GM12878 (cell line): ENCODE measurements around the gene KHK. TPM values are rescaled to one million over a fixed set of nuclear protein-coding genes. Genes with fewer than 3 reads are reported as not detected.

Experiments used
- ATAC-seq: fragments of 200-7000 bp; cut with Tn5 transposase; 3 replicates; pipeline ENCODE4 v1.9.1; 2020; ENCODE audit warnings: mild to moderate bottlenecking, moderate library complexity
- Bru-seq: library from RNA; stranded (reverse); fragments of 400-500 nt; gene quantifications from one replicate; lab custom pipeline; 2021; lab: Mats Ljungman, UMichigan
- BruChase-seq, 2 experiments: library from RNA; stranded (reverse); fragments of 400-500 nt; gene quantifications; one replicate each; lab custom pipeline; 2021; lab: Mats Ljungman, UMichigan
- BruUV-seq: library from RNA; stranded (reverse); fragments of 400-500 nt; replicated peaks from 2 replicates; lab custom pipeline; 2021; lab: Mats Ljungman, UMichigan
- CTCF ChIA-PET: fragments of 300-600 bp; sonication (Branson Sonifier 250); formaldehyde crosslinking; extraction: SDS; loops from one replicate; lab custom pipeline; 2021; ENCODE audit warnings: inconsistent platforms; lab: Yijun Ruan, JAX
- POLR2A ChIA-PET: fragments of 350-600 bp; formaldehyde crosslinking; extraction: SDS; loops from one replicate; lab custom pipeline; 2021; ENCODE audit warnings: inconsistent platforms; lab: Charles Lee
- RAD21 ChIA-PET: fragments of 300-600 bp; sonication (Branson Sonifier 250); formaldehyde crosslinking; loops from one replicate; lab custom pipeline; 2023; ENCODE audit warnings: antibody characterized with exemption; ENCODE audit not compliant: unreplicated experiment; lab: Charles Lee
- SMC1A ChIA-PET: fragments of 300-600 bp; sonication (Branson Sonifier 250); formaldehyde crosslinking; loops from one replicate; lab custom pipeline; 2023; ENCODE audit not compliant: unreplicated experiment, uncharacterized antibody; lab: Charles Lee
- DNase-seq: peaks from one replicate; pipeline ENCODE4 v3.0.0-alpha.2; 2011; ENCODE audit warnings: low read depth, low spot score
- FAIRE-seq: peaks from 3 replicates; lab custom pipeline; 2011; peaks lifted over from hg19 to GRCh38; lab: Jason Lieb, UNC
- H2AFZ ChIP-seq: 2 replicates; pipeline ENCODE4 v1.6.0; 2011; ENCODE audit warnings: low read depth, low read length, control low read depth; ENCODE audit not compliant: control insufficient read depth
- H3K27ac ChIP-seq: 2 replicates; pipeline ENCODE4 v1.5.1; 2011; ENCODE audit warnings: control low read depth; ENCODE audit not compliant: control insufficient read depth, insufficient read depth
- H3K27me3 ChIP-seq, 2 experiments: replicated peaks in 1 of 2; 2 replicates each; pipeline versions ENCODE4 v1.6.0 to v1.6.1; 2011; ENCODE audit warnings: low read length in 1 of 2; ENCODE audit not compliant: control insufficient read depth in 2 of 2, insufficient read depth in 2 of 2
- H3K36me3 ChIP-seq, 2 experiments: 2 replicates each; pipeline ENCODE4 v1.5.1; 2011; ENCODE audit warnings: low read length in 1 of 2; ENCODE audit not compliant: control insufficient read depth in 2 of 2, insufficient read depth in 2 of 2
- H3K4me1 ChIP-seq: 2 replicates; pipeline ENCODE4 v1.6.1; 2011; ENCODE audit warnings: mild to moderate bottlenecking, low read length, moderate library complexity, mixed read lengths; ENCODE audit not compliant: control insufficient read depth, insufficient read depth
- H3K4me2 ChIP-seq: 2 replicates; pipeline ENCODE4 v1.6.0; 2011; ENCODE audit warnings: control low read depth; ENCODE audit not compliant: control insufficient read depth, insufficient read depth
- H3K4me3 ChIP-seq: fragments of 200-600 bp; sonication (generic); 2 replicates; pipeline ENCODE4 v1.5.1; 2016
- H3K79me2 ChIP-seq: 2 replicates; pipeline ENCODE4 v1.6.0; 2011; ENCODE audit warnings: low read length; ENCODE audit not compliant: control insufficient read depth, insufficient read depth
- H3K9ac ChIP-seq: 2 replicates; pipeline ENCODE4 v1.8.0; 2011; ENCODE audit warnings: low read length, control low read depth, mixed read lengths; ENCODE audit not compliant: control insufficient read depth, insufficient read depth
- H3K9me3 ChIP-seq: replicated peaks from 3 replicates; pipeline ENCODE4 v1.5.1; 2011; ENCODE audit warnings: mild to moderate bottlenecking, low read length; ENCODE audit not compliant: control insufficient read depth, insufficient read depth
- H4K20me1 ChIP-seq: 2 replicates; pipeline ENCODE4 v1.6.0; 2011; ENCODE audit not compliant: control insufficient read depth, insufficient read depth
- ASH2L ChIP-seq: fragments of 300-600, 200-600 bp; sonication (generic); IDR thresholded peaks from 2 replicates; pipeline ENCODE4 v1.6.1; 2017; ENCODE audit warnings: low read depth, mild to moderate bottlenecking, borderline replicate concordance
- TCF12 ChIP-seq: IDR thresholded peaks from 2 replicates; pipeline ENCODE4 v1.6.1; 2011; ENCODE audit warnings: low read depth, mild to moderate bottlenecking, low read length
- TCF3 ChIP-seq: IDR thresholded peaks from 2 replicates; pipeline ENCODE4 v1.6.1; 2012; ENCODE audit warnings: low read depth, mild to moderate bottlenecking, low read length, borderline replicate concordance; ENCODE audit not compliant: insufficient read depth
- ZZZ3 ChIP-seq: IDR thresholded peaks from 2 replicates; pipeline ENCODE4 v1.6.1; 2011; ENCODE audit warnings: low read depth; ENCODE audit not compliant: control insufficient read depth, insufficient read length
- WGBS: methylation state at CpG from one replicate; pipeline ENCODE4 v1.1.6; 2016; ENCODE audit warnings: low lambda C conversion rate; ENCODE audit not compliant: insufficient replicate concordance, insufficient coverage; ENCODE audit errors: missing lambda C conversion rate; 5-methylcytosine and 5-hydroxymethylcytosine counted together
- in situ Hi-C: fragments of 300-500 bp; cut with MboI; formaldehyde crosslinking; loops from 9 replicates; pipeline ENCODE4 v1.14.3; 2018; ENCODE audit warnings: mixed read lengths
- intact Hi-C: fragments of 100-400 bp; cut with micrococcal nuclease; formaldehyde crosslinking; loops from one replicate; pipeline ENCODE4 v1.14.2; 2022; ENCODE audit not compliant: unreplicated experiment
- long read RNA-seq, 2 experiments: library from polyadenylated mRNA; unstranded; transcript quantifications; one replicate each; pipeline ENCODE4 v2.0.0, GENCODE V29; 2019 to 2020
- polyA minus RNA-seq, 3 experiments: library from RNA; depleted of rRNA, polyadenylated mRNA; stranded (reverse); fragments of >200 nt; gene quantifications; 2 replicates each; pipeline ENCODE4 v1.2.3, GENCODE V29; 2011
- polyA plus RNA-seq, 11 experiments: library from polyadenylated mRNA; depleted of rRNA in 4 of 11; unstranded in 6 of 11; stranded (reverse) in 5 of 11; fragments of >200 nt; fragmentation: Nextera tagmentation in 4 of 11; fragmentation: Illumina TruSeq in 1 of 11; extraction: Ambion mirVana in 4 of 11; extraction: Trizol in 1 of 11; gene quantifications; 1 replicate in 1 of 11; 2 replicates in 10 of 11; pipeline versions ENCODE4 v1.2.1 to v1.2.3, GENCODE V29; 2011 to 2016; ENCODE audit warnings: inconsistent platforms in 2 of 11, missing spikeins in 2 of 11, low read depth in 1 of 11
- total RNA-seq, 4 experiments: library from RNA; depleted of rRNA in 3 of 4; stranded (reverse); fragments of >200 nt in 3 of 4; fragmentation: Illumina TruSeq in 1 of 4; extraction: Trizol in 1 of 4; gene quantifications; 2 replicates each; pipeline versions ENCODE4 v1.2.1 to v1.2.3, GENCODE V29; 2013 to 2021

Gene KHK
- total RNA-seq (2013; cell fraction: nucleolus; rRNA removed), result 1.3 and 2.1 TPM in 2 replicates
- total RNA-seq (2014; rRNA removed), result 4.8 and 5.4 TPM in 2 replicates
- total RNA-seq (2014; rRNA removed; fragmentation: Illumina TruSeq; extraction: Trizol), result 2.6 and 2.7 TPM in 2 replicates
- 7.7 and 7.8 TPM in 2 replicates for total RNA-seq (2021)
- 0.91 TPM for polyA plus RNA-seq (2011; ENCODE audit: low read depth)
- polyA plus RNA-seq (2011; rRNA removed), result 2.2 and 2.6 TPM in 2 replicates
- 4.4 and 5.2 TPM in 2 replicates for polyA plus RNA-seq (2011; cell fraction: cytosol; rRNA removed)
- 8.7 and 9.6 TPM in 2 replicates for polyA plus RNA-seq (2011; cell fraction: nucleus; rRNA removed)
- 1.7 and 2.5 TPM in 2 replicates for polyA plus RNA-seq (2012)
- 1.5 and 3.6 TPM in 2 replicates for polyA plus RNA-seq (2014; fragmentation: Illumina TruSeq; extraction: Trizol)
- polyA plus RNA-seq (2014; fragmentation: Nextera tagmentation; extraction: Ambion mirVana), result 1 to 10 TPM in 1 of 2 experiments, under 1 TPM in 1; 0.31 to 1.6 TPM
- 4.2 and 4.7 TPM in 2 replicates for polyA plus RNA-seq (2014; rRNA removed)
- 10 to 100 TPM; 11.2 to 11.8 TPM for polyA plus RNA-seq (2016; fragmentation: Nextera tagmentation; extraction: Ambion mirVana)
- 2.7 and 5.6 TPM in 2 replicates for polyA minus RNA-seq (2011; rRNA and poly(A)+ RNA removed)
- polyA minus RNA-seq (2011; cell fraction: cytosol; rRNA and poly(A)+ RNA removed), result 0.94 and 1.8 TPM in 2 replicates
- polyA minus RNA-seq (2011; cell fraction: nucleus; rRNA and poly(A)+ RNA removed), result 2.9 and 5.7 TPM in 2 replicates
- percentile 37 among the genes with signal in this experiment for Bru-seq, nascent RNA
- BruChase-seq, experiment 1, labeled RNA remaining after a 6-hour chase, result percentile 35 among the genes with signal in this experiment
- BruChase-seq, experiment 2, labeled RNA remaining after a 2-hour chase, result percentile 36 among the genes with signal in this experiment
- long read RNA-seq, experiment 1, transcript KHK-202 (8 exons, 2,411 nt), result major isoform, 10 of 16 reads
- long read RNA-seq, experiment 1, partial matches to known transcripts, result 0 of 16 reads
- long read RNA-seq, experiment 1, other reads (novel, unspliced or antisense), result 6 of 16 reads
- long read RNA-seq, experiment 2, transcript KHK-202 (8 exons, 2,411 nt), result major isoform, 8 of 11 reads
- long read RNA-seq, experiment 2, partial matches to known transcripts, result 0 of 11 reads
- long read RNA-seq, experiment 2, other reads (novel, unspliced or antisense), result 3 of 11 reads

- no TSS peak for BruUV-seq
- RAD21 ChIA-PET, result interaction anchor here (0.6 to 2.5 kb wide), 9 partner anchors 13 to 193 kb away, joined by 3 to 14 read pairs (median 4); partner anchors contain the start of genes AGBL5, MAPRE3 and OST4
- SMC1A ChIA-PET, result interaction anchor here (0.8 to 2.1 kb wide), 8 partner anchors 11 to 192 kb away, joined by 3 to 8 read pairs (median 4); partner anchors contain the start of gene AGBL5
These were observed at the start of gene KHK for GRCh38 chr2:27086724-27087593. Gene KHK, plus strand, starts transcription at chr2:27086772. Its CDS starts 488 bp downstream, at chr2:27087260.

More at GRCh38 chr2:27086724-27087593, at the start of gene KHK:
- ATAC-seq (peak; percentile 3), FAIRE-seq (peak; percentile 78), DNase-seq (no peak)
- Histone ChIP-seq H3K36me3 (no peaks in the 10 kb centered on the region), H3K4me3 (peak within 1 kb of the TSS; percentile 87), H2AFZ (peak within 1 kb of the TSS; percentile 88), H3K9me3 (no peaks in the 10 kb centered on the region), H4K20me1 (no peaks in the 10 kb centered on the region), H3K9ac (peak within 1 kb of the TSS; percentile 77), H3K27me3 (no peaks in the 10 kb centered on the region), H3K79me2 (no peaks in the 10 kb centered on the region), H3K4me2 (peak within 1 kb of the TSS; percentile 99), H3K4me1 (peaks cover 13% of the 10 kb centered on the region), H3K27ac (peak within 1 kb of the TSS; percentile 67)
- 18% methylated on average over 54 of the region's 54 CpGs for WGBS
- POLR2A ChIA-PET, result interaction anchor here (0.5 to 3.4 kb wide), 7 partner anchors 13 to 1201 kb away, joined by 3 to 12 read pairs (median 5); partner anchors contain the start of genes AGBL5, OST4 and PREB
- intact Hi-C loops, result loop anchor here (1.0 kb wide), 2 partner anchors 37 to 126 kb away; no protein-coding TSS in a partner anchor
- CTCF ChIA-PET, result interaction anchor here (0.8 to 8.6 kb wide), 14 partner anchors 8 to 215 kb away, joined by 3 to 85 read pairs (median 4); partner anchors contain the start of genes AGBL5 and PREB
- in situ Hi-C loops, result loop anchor here (10.0 kb wide), 1 partner anchor 122 kb away; no protein-coding TSS in a partner anchor
- peak; percentile 58; the same call in 1 of the 2 replicates for TF ChIP-seq TCF3
- no peak for TF ChIP-seq ZZZ3
- TF ChIP-seq ASH2L, result no peak
- TF ChIP-seq TCF12, result peak; percentile 90
